HEK293 (cell line): ENCODE measurements around the gene UNC5B.

Source experiments
- CTCF ChIA-PET: fragments of 350-600 bp; formaldehyde crosslinking; extraction: SDS; loops from one replicate; lab custom pipeline; 2021; ENCODE audit warnings: antibody characterized with exemption; lab: Yijun Ruan, JAX
- POLR2A ChIA-PET: fragments of 300-600 bp; formaldehyde crosslinking; extraction: SDS; loops from one replicate; lab custom pipeline; 2020; ENCODE audit warnings: antibody characterized with exemption, inconsistent platforms; lab: Yijun Ruan, JAX
- H3K27ac ChIP-seq: fragments of 200-500 bp; sonication (Bioruptor generic); 2 replicates; pipeline ENCODE4 v1.5.1; 2014; ENCODE audit warnings: low read depth, low read length, control low read depth, inconsistent platforms; ENCODE audit errors: extremely low read depth
- H3K36me3 ChIP-seq, 2 experiments: fragments of 200-500 bp in 1 of 2; sonication (Bioruptor generic) in 1 of 2; 1 replicate in 1 of 2; 2 replicates in 1 of 2; pipeline ENCODE4 v1.5.1; 2014 to 2017; ENCODE audit warnings: inconsistent platforms in 2 of 2, low read length in 2 of 2; ENCODE audit not compliant: control insufficient read depth in 2 of 2, insufficient read depth in 1 of 2
- H3K4me1 ChIP-seq: fragments of 200-500 bp; sonication (Bioruptor generic); 2 replicates; pipeline ENCODE4 v1.5.1; 2014; ENCODE audit warnings: mild to moderate bottlenecking, low read length, inconsistent platforms; ENCODE audit not compliant: control insufficient read depth, insufficient read depth
- H3K4me3 ChIP-seq: 2 replicates; pipeline ENCODE4 v1.5.1; 2011; ENCODE audit warnings: low read depth, mild to moderate bottlenecking, control low read depth, low read length, moderate library complexity
- H3K9me3 ChIP-seq: fragments of 200-500 bp; sonication (Bioruptor generic); 2 replicates; pipeline ENCODE4 v1.5.1; 2014; ENCODE audit warnings: low read depth, low read length, inconsistent platforms; ENCODE audit not compliant: control insufficient read depth, insufficient read depth
- AEBP2 ChIP-seq: fragments of 450-650 bp; formaldehyde crosslinking; IDR thresholded peaks from 2 replicates; pipeline ENCODE4 v1.5.1; 2016; ENCODE audit warnings: missing biosample characterization, missing genetic modification characterization, borderline replicate concordance
- GFI1B ChIP-seq: fragments of 450-650 bp; formaldehyde crosslinking; IDR thresholded peaks from 2 replicates; pipeline ENCODE4 v1.5.1; 2016; ENCODE audit warnings: missing biosample characterization, missing genetic modification characterization
- HOXA7 ChIP-seq: sonication (generic); formaldehyde crosslinking; IDR thresholded peaks from 2 replicates; pipeline ENCODE4 v1.8.1; 2022; ENCODE audit warnings: missing genetic modification reagents, borderline replicate concordance
- MYNN ChIP-seq: fragments of 450-650 bp; formaldehyde crosslinking; IDR thresholded peaks from 2 replicates; pipeline ENCODE4 v1.5.1; 2016; ENCODE audit warnings: missing biosample characterization, missing genetic modification characterization, borderline replicate concordance
- RBAK ChIP-seq: fragments of 450-650 bp; formaldehyde crosslinking; IDR thresholded peaks from 2 replicates; pipeline ENCODE4 v1.5.1; 2016; ENCODE audit warnings: missing biosample characterization, missing genetic modification characterization
- REPIN1 ChIP-seq: fragments of 450-650 bp; formaldehyde crosslinking; IDR thresholded peaks from 2 replicates; pipeline ENCODE4 v1.5.1; 2017; ENCODE audit warnings: missing biosample characterization, missing genetic modification characterization, low read depth
- SCRT1 ChIP-seq: fragments of 450-650 bp; formaldehyde crosslinking; IDR thresholded peaks from 2 replicates; pipeline ENCODE4 v1.5.1; 2016; ENCODE audit warnings: missing biosample characterization, missing genetic modification characterization, borderline replicate concordance
- SP3 ChIP-seq: fragments of 450-650 bp; formaldehyde crosslinking; IDR thresholded peaks from 2 replicates; pipeline ENCODE4 v1.5.1; 2016; ENCODE audit warnings: missing biosample characterization, missing genetic modification characterization
- SP7 ChIP-seq: fragments of 450-650 bp; formaldehyde crosslinking; IDR thresholded peaks from 2 replicates; pipeline ENCODE4 v1.5.1; 2016; ENCODE audit warnings: missing biosample characterization, missing genetic modification characterization
- YY2 ChIP-seq: fragments of 450-650 bp; formaldehyde crosslinking; IDR thresholded peaks from 2 replicates; pipeline ENCODE4 v1.5.1; 2016; ENCODE audit warnings: missing biosample characterization, missing genetic modification characterization
- ZBTB17 ChIP-seq: fragments of 450-650 bp; formaldehyde crosslinking; IDR thresholded peaks from 2 replicates; pipeline ENCODE4 v1.5.1; 2016; ENCODE audit warnings: missing biosample characterization, missing genetic modification characterization
- ZFHX2 ChIP-seq: fragments of 450-650 bp; formaldehyde crosslinking; conservative IDR thresholded peaks from 2 replicates; pipeline ENCODE4 v1.5.1; 2016; ENCODE audit warnings: missing biosample characterization, missing genetic modification characterization
- ZNF146 ChIP-seq: fragments of 450-650 bp; formaldehyde crosslinking; IDR thresholded peaks from 2 replicates; pipeline ENCODE4 v1.5.1; 2016; ENCODE audit warnings: missing biosample characterization, missing genetic modification characterization
- ZNF202 ChIP-seq: fragments of 450-650 bp; formaldehyde crosslinking; IDR thresholded peaks from 2 replicates; pipeline ENCODE4 v1.5.1; 2016; ENCODE audit warnings: missing biosample characterization, missing genetic modification characterization, borderline replicate concordance
- ZNF223 ChIP-seq: fragments of 450-650 bp; formaldehyde crosslinking; IDR thresholded peaks from 2 replicates; pipeline ENCODE4 v1.5.1; 2016; ENCODE audit warnings: missing biosample characterization, missing genetic modification characterization
- ZNF354C ChIP-seq: fragments of 450-650 bp; formaldehyde crosslinking; IDR thresholded peaks from 2 replicates; pipeline ENCODE4 v1.5.1; 2016; ENCODE audit warnings: missing biosample characterization, missing genetic modification characterization, low read depth, borderline replicate concordance
- ZNF37A ChIP-seq: fragments of 450-650 bp; IDR thresholded peaks from 2 replicates; pipeline ENCODE4 v1.5.1; 2018; ENCODE audit warnings: missing biosample characterization, missing genetic modification characterization
- ZNF394 ChIP-seq: fragments of 450-650 bp; formaldehyde crosslinking; IDR thresholded peaks from 2 replicates; pipeline ENCODE4 v1.5.1; 2016; ENCODE audit warnings: missing biosample characterization, missing genetic modification characterization, mild to moderate bottlenecking, moderate library complexity, borderline replicate concordance
- ZNF558 ChIP-seq: fragments of 450-650 bp; formaldehyde crosslinking; IDR thresholded peaks from 2 replicates; pipeline ENCODE4 v1.5.1; 2016; ENCODE audit warnings: missing biosample characterization, missing genetic modification characterization
- ZNF585B ChIP-seq: fragments of 450-650 bp; formaldehyde crosslinking; IDR thresholded peaks from 2 replicates; pipeline ENCODE4 v1.5.1; 2016; ENCODE audit warnings: missing biosample characterization, missing genetic modification characterization
- ZNF600 ChIP-seq: fragments of 450-650 bp; formaldehyde crosslinking; IDR thresholded peaks from 2 replicates; pipeline ENCODE4 v1.5.1; 2016; ENCODE audit warnings: missing biosample characterization, missing genetic modification characterization
- ZNF610 ChIP-seq: fragments of 450-650 bp; formaldehyde crosslinking; IDR thresholded peaks from 2 replicates; pipeline ENCODE4 v1.5.1; 2016; ENCODE audit warnings: missing biosample characterization, missing genetic modification characterization, borderline replicate concordance
- ZNF626 ChIP-seq: fragments of 450-650 bp; sonication (Bioruptor Pico); formaldehyde crosslinking; IDR thresholded peaks from 2 replicates; pipeline ENCODE4 v1.5.1; 2018; ENCODE audit warnings: missing biosample characterization, missing genetic modification characterization, inconsistent platforms
- ZNF707 ChIP-seq: fragments of 450-650 bp; formaldehyde crosslinking; IDR thresholded peaks from 2 replicates; pipeline ENCODE4 v1.5.1; 2016; ENCODE audit warnings: missing biosample characterization, missing genetic modification characterization
- ZNF791 ChIP-seq: fragments of 450-650 bp; formaldehyde crosslinking; IDR thresholded peaks from 2 replicates; pipeline ENCODE4 v1.5.1; 2016; ENCODE audit warnings: missing biosample characterization, missing genetic modification characterization
- ZSCAN5A ChIP-seq: fragments of 450-650 bp; formaldehyde crosslinking; IDR thresholded peaks from 2 replicates; pipeline ENCODE4 v1.5.1; 2016; ENCODE audit warnings: missing biosample characterization, missing genetic modification characterization
- TF ChIP-seq, protein P1 (sequence below): fragments of 450-650 bp; formaldehyde crosslinking; IDR thresholded peaks from 2 replicates; pipeline ENCODE4 v1.5.1; 2016; ENCODE audit warnings: missing biosample characterization, missing genetic modification characterization
- TF ChIP-seq, protein P2 (sequence below): fragments of 450-650 bp; formaldehyde crosslinking; IDR thresholded peaks from 2 replicates; pipeline ENCODE4 v1.5.1; 2017; ENCODE audit warnings: missing biosample characterization, missing genetic modification characterization

The UNC5B gene

GRCh38 chr10:71334221-71334791 lies 121.9 kb downstream of the UNC5B start:
- ChIA-PET POLR2A (no interaction called here), CTCF (interaction anchor here (1.0 kb wide), 1 partner anchor 236 kb away, joined by 3 read pairs; no protein-coding TSS in a partner anchor)
- TF ChIP-seq SP7 (tag by site-specific recombination) (no peak), RBAK (tag by site-specific recombination) (no peak), ZNF37A (tag by site-specific recombination) (no peak), HOXA7 (CRISPR knock-in tag) (no peak), SCRT1 (tag by site-specific recombination) (no peak), ZNF558 (tag by site-specific recombination) (no peak), ZNF600 (tag by site-specific recombination) (no peak), ZNF626 (no peak), REPIN1 (tag by site-specific recombination) (no peak), SP3 (tag by site-specific recombination) (no peak), ZNF354C (tag by site-specific recombination) (no peak), ZNF585B (tag by site-specific recombination) (no peak), ZNF610 (tag by site-specific recombination) (no peak), YY2 (tag by site-specific recombination) (no peak)
- TF ChIP-seq, protein P1, sequence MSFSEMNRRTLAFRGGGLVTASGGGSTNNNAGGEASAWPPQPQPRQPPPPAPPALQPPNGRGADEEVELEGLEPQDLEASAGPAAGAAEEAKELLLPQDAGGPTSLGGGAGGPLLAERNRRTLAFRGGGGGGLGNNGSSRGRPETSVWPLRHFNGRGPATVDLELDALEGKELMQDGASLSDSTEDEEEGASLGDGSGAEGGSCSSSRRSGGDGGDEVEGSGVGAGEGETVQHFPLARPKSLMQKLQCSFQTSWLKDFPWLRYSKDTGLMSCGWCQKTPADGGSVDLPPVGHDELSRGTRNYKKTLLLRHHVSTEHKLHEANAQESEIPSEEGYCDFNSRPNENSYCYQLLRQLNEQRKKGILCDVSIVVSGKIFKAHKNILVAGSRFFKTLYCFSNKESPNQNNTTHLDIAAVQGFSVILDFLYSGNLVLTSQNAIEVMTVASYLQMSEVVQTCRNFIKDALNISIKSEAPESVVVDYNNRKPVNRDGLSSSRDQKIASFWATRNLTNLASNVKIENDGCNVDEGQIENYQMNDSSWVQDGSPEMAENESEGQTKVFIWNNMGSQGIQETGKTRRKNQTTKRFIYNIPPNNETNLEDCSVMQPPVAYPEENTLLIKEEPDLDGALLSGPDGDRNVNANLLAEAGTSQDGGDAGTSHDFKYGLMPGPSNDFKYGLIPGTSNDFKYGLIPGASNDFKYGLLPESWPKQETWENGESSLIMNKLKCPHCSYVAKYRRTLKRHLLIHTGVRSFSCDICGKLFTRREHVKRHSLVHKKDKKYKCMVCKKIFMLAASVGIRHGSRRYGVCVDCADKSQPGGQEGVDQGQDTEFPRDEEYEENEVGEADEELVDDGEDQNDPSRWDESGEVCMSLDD (tag by site-specific recombination) = no peak

DNA sequence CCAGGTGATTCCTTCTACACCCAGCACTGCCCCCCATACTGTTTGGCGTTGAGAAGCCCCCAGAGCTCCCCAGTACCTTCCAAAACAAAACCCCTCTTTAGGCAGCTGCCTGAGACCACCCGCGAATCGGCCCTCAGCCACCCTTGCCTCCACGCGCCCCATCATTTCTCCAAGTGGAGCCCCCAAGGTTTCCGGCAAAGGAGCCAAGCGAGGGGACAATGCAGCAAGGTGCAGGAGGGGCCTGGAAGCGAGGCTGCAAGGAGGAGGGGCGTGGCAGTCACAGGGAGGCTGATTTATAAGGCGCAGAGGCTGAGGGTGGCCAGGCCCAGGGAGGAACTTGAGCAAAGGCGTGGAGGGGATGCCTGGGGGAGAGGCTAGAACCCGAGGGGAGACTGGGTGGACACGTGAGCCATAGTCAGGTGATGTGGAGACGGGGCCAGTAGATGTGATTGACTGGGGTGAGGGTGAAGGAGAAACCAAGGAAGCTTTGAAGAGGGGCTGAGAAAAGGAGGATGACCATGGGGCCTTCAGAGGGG lies 122.9 kb downstream of the UNC5B start:
- no peaks in the 10 kb centered on the region for H3K36me3 ChIP-seq
- POLR2A ChIA-PET = no interaction called here
- no peaks in the 10 kb centered on the region for H3K9me3 ChIP-seq
- no peak overlapping the region for H3K27ac ChIP-seq
- CTCF ChIA-PET = interaction anchor here (0.6 to 1.5 kb wide), 2 partner anchors 15 to 329 kb away, joined by 3 to 5 read pairs; no protein-coding TSS in a partner anchor
- no peak overlapping the region for H3K4me3 ChIP-seq
- no peaks in the 10 kb centered on the region for H3K4me1 ChIP-seq
- TF ChIP-seq ZNF707 = no peak
- TF ChIP-seq ZFHX2 (tag by site-specific recombination) = no peak
- no peak for TF ChIP-seq AEBP2
- TF ChIP-seq ZNF146 (tag by site-specific recombination) = no peak
- no peak for TF ChIP-seq ZNF791 (tag by site-specific recombination)
- no peak for TF ChIP-seq MYNN (tag by site-specific recombination)
- no peak for TF ChIP-seq ZNF558 (tag by site-specific recombination)
- no peak for TF ChIP-seq ZBTB17
- no peak for TF ChIP-seq ZNF223 (tag by site-specific recombination)
- no peak for TF ChIP-seq ZNF394 (tag by site-specific recombination)
- TF ChIP-seq, protein P2, sequence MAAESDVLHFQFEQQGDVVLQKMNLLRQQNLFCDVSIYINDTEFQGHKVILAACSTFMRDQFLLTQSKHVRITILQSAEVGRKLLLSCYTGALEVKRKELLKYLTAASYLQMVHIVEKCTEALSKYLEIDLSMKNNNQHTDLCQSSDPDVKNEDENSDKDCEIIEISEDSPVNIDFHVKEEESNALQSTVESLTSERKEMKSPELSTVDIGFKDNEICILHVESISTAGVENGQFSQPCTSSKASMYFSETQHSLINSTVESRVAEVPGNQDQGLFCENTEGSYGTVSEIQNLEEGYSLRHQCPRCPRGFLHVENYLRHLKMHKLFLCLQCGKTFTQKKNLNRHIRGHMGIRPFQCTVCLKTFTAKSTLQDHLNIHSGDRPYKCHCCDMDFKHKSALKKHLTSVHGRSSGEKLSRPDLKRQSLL = no peak
- TF ChIP-seq ZSCAN5A = no peak
- no peak for TF ChIP-seq GFI1B (tag by site-specific recombination)
- TF ChIP-seq ZNF202 = no peak

More at GRCh38 chr10:71334221-71334791, 121.9 kb downstream of the UNC5B start:
- no peak overlapping the region for H3K4me3 ChIP-seq
- no peak overlapping the region for H3K27ac ChIP-seq
- H3K4me1 ChIP-seq = no peaks in the 10 kb centered on the region
- H3K36me3 ChIP-seq = no peaks in the 10 kb centered on the region
- H3K9me3 ChIP-seq = no peaks in the 10 kb centered on the region
